SK-N-SH treated with all-trans-retinoic acid at 6 μM for 48 hours (cell line): ENCODE results near the gene PITRM1.
"Not testable (repeated sequence)": the region's sequence is repeated elsewhere in the genome, so short reads cannot be mapped to it uniquely, and the experiment has no call there.

Experiments used
- ATAC-seq: fragments of 200-7000 bp; cut with Tn5 transposase; 3 replicates; pipeline ENCODE4 v1.9.1; 2020; ENCODE audit warnings: mild to moderate bottlenecking, moderate library complexity
- ARNTL ChIP-seq: fragments of 450-650 bp; formaldehyde crosslinking; IDR thresholded peaks from 2 replicates; pipeline ENCODE4 v1.5.0; 2020; ENCODE audit warnings: low read depth, mild to moderate bottlenecking, moderate library complexity, borderline replicate concordance
- CSDC2 ChIP-seq: fragments of 250-450 bp; sonication (Bioruptor Pico); IDR thresholded peaks from 2 replicates; pipeline ENCODE4 v1.5.0; 2020; ENCODE audit warnings: mild to moderate bottlenecking, moderate library complexity
- ESRRG ChIP-seq: fragments of 250-450 bp; sonication (Bioruptor Pico); IDR thresholded peaks from 2 replicates; pipeline ENCODE4 v1.6.1; 2021; ENCODE audit warnings: mild to moderate bottlenecking
- GLIS3 ChIP-seq: fragments of 250-450 bp; sonication (Bioruptor Pico); IDR thresholded peaks from 2 replicates; pipeline ENCODE4 v1.5.0; 2020; ENCODE audit warnings: mild to moderate bottlenecking, moderate library complexity
- ISL1 ChIP-seq: fragments of 250-450 bp; sonication (Bioruptor Pico); IDR thresholded peaks from 2 replicates; pipeline ENCODE4 v2.1.2; 2022; ENCODE audit warnings: mild to moderate bottlenecking, moderate library complexity
- RARB ChIP-seq: fragments of 250-450 bp; sonication (Bioruptor Pico); IDR thresholded peaks from 2 replicates; pipeline ENCODE4 v1.8.0; 2021; ENCODE audit warnings: mild to moderate bottlenecking, moderate library complexity
- SNAI2 ChIP-seq: fragments of 250-450 bp; sonication (Bioruptor Pico); IDR thresholded peaks from 2 replicates; pipeline ENCODE4 v1.5.0; 2020; ENCODE audit warnings: mild to moderate bottlenecking, moderate library complexity
- TCF4 ChIP-seq: fragments of 250-450 bp; sonication (Bioruptor Pico); IDR thresholded peaks from 2 replicates; pipeline ENCODE4 v1.8.0; 2021; ENCODE audit warnings: mild to moderate bottlenecking, moderate library complexity, borderline replicate concordance
- TOX ChIP-seq: fragments of 250-450 bp; sonication (Bioruptor Pico); IDR thresholded peaks from 2 replicates; pipeline ENCODE4 v1.8.0; 2021; ENCODE audit warnings: mild to moderate bottlenecking, moderate library complexity, borderline replicate concordance
- ZC3H10 ChIP-seq: fragments of 250-450 bp; sonication (Bioruptor Pico); IDR thresholded peaks from 2 replicates; pipeline ENCODE4 v1.5.1; 2021; ENCODE audit warnings: mild to moderate bottlenecking, moderate library complexity
- ZFP3 ChIP-seq: fragments of 250-450 bp; sonication (Bioruptor Pico); IDR thresholded peaks from 2 replicates; pipeline ENCODE4 v1.5.0; 2020; ENCODE audit warnings: mild to moderate bottlenecking, moderate library complexity
- ZFP30 ChIP-seq: fragments of 450-650 bp; formaldehyde crosslinking; IDR thresholded peaks from 2 replicates; pipeline ENCODE4 v1.5.0; 2022; ENCODE audit warnings: mild to moderate bottlenecking, moderate library complexity
- ZNF70 ChIP-seq: fragments of 450-650 bp; formaldehyde crosslinking; IDR thresholded peaks from 2 replicates; pipeline ENCODE4 v1.5.0; 2020; ENCODE audit warnings: mild to moderate bottlenecking, moderate library complexity
- ZNF8 ChIP-seq: fragments of 450-650 bp; formaldehyde crosslinking; IDR thresholded peaks from 2 replicates; pipeline ENCODE4 v1.5.0; 2020; ENCODE audit warnings: mild to moderate bottlenecking, moderate library complexity
- TF ChIP-seq, protein P1 (sequence below): fragments of 250-450 bp; sonication (Bioruptor Pico); IDR thresholded peaks from 2 replicates; pipeline ENCODE4 v1.5.0; 2020; ENCODE audit warnings: mild to moderate bottlenecking, moderate library complexity
- TF ChIP-seq, protein P2 (sequence below): fragments of 250-450 bp; sonication (Bioruptor Pico); IDR thresholded peaks from 2 replicates; pipeline ENCODE4 v1.5.1; 2020; ENCODE audit warnings: low read depth, mild to moderate bottlenecking, moderate library complexity
- TF ChIP-seq, protein P3 (sequence below): fragments of 250-450 bp; sonication (Bioruptor Pico); IDR thresholded peaks from 2 replicates; pipeline ENCODE4 v1.8.0; 2020; ENCODE audit warnings: mild to moderate bottlenecking, moderate library complexity, borderline replicate concordance
- TF ChIP-seq, protein P4 (sequence below): fragments of 250-450 bp; sonication (Bioruptor Pico); IDR thresholded peaks from 2 replicates; pipeline ENCODE4 v1.8.0; 2021; ENCODE audit warnings: low read depth, mild to moderate bottlenecking, moderate library complexity, borderline replicate concordance

The PITRM1 gene

DNA sequence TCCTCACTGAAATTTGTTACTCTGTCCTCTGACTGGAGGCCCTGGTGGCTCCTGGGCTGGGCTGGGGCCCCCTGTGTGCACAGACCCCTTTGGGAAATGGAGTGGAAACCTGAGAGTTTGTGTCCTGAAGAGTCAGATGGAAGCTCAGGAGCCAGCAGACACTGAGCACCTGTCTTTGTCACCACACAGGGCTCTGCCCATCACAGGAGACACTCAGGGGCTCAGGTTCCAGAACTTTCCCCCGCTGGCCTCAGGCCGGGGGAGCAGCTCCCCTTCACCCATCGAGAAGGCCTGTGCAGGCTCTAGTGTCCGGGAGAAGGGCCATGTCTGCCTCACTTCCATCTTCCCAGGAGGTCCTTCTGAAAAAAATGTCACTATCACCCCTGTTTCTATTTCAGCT lies 22.3 kb upstream of the PITRM1 start (continued):
- TF ChIP-seq TCF4 (CRISPR knock-in tag) (no peak), ESRRG (CRISPR knock-in tag) (no peak), ZNF8 (CRISPR knock-in tag) (no peak)

DNA sequence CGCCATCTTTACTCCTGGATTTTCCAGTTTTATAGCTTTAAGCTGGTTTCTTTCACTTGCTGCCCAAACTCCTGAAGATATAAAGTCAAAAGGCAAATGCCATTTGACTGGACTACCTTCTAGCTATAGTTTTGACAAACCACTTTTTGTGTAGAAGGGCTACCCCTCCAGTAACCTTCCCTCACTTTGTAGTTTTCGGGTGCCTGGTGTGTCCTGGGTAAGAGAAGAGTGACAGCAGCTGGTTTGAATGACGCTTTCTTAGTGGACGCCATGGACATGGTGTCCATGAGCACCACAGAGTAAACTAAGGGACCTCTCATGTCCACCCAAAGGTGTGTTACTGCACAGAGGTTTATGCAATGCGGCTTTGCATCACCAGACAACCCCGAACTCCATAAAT lies 21.2 kb upstream of the PITRM1 start:
- ATAC-seq: no peak
- no peak for TF ChIP-seq ZNF70 (CRISPR knock-in tag)
- no peak for TF ChIP-seq ZC3H10 (CRISPR knock-in tag)
- no peak for TF ChIP-seq TOX (CRISPR knock-in tag)
- TF ChIP-seq, protein P1, sequence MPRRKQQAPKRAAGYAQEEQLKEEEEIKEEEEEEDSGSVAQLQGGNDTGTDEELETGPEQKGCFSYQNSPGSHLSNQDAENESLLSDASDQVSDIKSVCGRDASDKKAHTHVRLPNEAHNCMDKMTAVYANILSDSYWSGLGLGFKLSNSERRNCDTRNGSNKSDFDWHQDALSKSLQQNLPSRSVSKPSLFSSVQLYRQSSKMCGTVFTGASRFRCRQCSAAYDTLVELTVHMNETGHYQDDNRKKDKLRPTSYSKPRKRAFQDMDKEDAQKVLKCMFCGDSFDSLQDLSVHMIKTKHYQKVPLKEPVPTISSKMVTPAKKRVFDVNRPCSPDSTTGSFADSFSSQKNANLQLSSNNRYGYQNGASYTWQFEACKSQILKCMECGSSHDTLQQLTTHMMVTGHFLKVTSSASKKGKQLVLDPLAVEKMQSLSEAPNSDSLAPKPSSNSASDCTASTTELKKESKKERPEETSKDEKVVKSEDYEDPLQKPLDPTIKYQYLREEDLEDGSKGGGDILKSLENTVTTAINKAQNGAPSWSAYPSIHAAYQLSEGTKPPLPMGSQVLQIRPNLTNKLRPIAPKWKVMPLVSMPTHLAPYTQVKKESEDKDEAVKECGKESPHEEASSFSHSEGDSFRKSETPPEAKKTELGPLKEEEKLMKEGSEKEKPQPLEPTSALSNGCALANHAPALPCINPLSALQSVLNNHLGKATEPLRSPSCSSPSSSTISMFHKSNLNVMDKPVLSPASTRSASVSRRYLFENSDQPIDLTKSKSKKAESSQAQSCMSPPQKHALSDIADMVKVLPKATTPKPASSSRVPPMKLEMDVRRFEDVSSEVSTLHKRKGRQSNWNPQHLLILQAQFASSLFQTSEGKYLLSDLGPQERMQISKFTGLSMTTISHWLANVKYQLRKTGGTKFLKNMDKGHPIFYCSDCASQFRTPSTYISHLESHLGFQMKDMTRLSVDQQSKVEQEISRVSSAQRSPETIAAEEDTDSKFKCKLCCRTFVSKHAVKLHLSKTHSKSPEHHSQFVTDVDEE (CRISPR knock-in tag): no peak
- TF ChIP-seq, protein P2, sequence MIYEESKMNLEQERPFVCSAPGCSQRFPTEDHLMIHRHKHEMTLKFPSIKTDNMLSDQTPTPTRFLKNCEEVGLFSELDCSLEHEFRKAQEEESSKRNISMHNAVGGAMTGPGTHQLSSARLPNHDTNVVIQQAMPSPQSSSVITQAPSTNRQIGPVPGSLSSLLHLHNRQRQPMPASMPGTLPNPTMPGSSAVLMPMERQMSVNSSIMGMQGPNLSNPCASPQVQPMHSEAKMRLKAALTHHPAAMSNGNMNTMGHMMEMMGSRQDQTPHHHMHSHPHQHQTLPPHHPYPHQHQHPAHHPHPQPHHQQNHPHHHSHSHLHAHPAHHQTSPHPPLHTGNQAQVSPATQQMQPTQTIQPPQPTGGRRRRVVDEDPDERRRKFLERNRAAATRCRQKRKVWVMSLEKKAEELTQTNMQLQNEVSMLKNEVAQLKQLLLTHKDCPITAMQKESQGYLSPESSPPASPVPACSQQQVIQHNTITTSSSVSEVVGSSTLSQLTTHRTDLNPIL: no peak
- no peak for TF ChIP-seq GLIS3 (CRISPR knock-in tag)
- no peak for TF ChIP-seq CSDC2 (CRISPR knock-in tag)
- TF ChIP-seq ARNTL (CRISPR knock-in tag): no peak
- no peak for TF ChIP-seq ZFP3
- TF ChIP-seq RARB (CRISPR knock-in tag): no peak
- no peak for TF ChIP-seq ZFP30
- no peak for TF ChIP-seq ISL1
- TF ChIP-seq, protein P3, sequence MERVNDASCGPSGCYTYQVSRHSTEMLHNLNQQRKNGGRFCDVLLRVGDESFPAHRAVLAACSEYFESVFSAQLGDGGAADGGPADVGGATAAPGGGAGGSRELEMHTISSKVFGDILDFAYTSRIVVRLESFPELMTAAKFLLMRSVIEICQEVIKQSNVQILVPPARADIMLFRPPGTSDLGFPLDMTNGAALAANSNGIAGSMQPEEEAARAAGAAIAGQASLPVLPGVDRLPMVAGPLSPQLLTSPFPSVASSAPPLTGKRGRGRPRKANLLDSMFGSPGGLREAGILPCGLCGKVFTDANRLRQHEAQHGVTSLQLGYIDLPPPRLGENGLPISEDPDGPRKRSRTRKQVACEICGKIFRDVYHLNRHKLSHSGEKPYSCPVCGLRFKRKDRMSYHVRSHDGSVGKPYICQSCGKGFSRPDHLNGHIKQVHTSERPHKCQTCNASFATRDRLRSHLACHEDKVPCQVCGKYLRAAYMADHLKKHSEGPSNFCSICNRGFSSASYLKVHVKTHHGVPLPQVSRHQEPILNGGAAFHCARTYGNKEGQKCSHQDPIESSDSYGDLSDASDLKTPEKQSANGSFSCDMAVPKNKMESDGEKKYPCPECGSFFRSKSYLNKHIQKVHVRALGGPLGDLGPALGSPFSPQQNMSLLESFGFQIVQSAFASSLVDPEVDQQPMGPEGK (CRISPR knock-in tag): no peak

DNA sequence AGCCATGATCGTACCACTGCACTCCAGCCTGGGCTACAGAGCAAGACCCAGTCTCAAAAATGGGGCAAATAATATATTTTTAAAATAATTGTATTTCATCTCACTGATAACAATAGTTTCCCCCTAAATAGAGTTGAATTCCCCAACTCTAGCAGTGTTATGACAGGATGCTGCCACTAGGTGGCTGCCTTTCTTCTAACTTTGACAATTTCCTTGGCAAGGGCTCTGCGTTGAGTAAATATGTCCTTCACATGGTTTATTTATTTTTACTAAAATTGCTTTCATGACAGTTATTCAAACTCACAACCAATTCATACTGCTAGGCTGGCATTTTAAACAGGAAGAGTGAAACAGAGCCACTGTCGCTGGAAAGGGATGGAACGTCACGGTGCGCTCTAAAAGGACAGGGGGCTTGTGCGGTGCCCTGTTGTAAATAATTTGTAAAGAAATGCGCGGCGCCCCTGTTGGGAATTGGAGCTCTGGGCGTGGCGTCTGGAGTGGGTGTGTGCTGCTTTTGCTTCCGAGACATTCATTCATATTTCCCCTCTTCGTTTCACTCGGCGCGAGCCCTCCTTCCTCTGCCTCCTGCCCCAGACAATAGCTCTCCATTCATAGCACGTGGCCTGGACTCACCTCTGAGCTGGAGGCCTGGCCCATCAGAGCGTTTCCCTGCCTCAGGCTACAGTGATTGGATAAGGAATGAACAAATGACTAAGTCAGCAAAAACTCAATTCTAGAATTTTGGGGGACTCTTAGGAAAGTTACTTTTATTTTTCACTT lies 20.5 kb upstream of the PITRM1 start:
- TF ChIP-seq TCF4 (CRISPR knock-in tag) (no peak), SNAI2 (no peak), RARB (CRISPR knock-in tag) (no peak), ESRRG (CRISPR knock-in tag) (no peak)
- TF ChIP-seq, protein P4, sequence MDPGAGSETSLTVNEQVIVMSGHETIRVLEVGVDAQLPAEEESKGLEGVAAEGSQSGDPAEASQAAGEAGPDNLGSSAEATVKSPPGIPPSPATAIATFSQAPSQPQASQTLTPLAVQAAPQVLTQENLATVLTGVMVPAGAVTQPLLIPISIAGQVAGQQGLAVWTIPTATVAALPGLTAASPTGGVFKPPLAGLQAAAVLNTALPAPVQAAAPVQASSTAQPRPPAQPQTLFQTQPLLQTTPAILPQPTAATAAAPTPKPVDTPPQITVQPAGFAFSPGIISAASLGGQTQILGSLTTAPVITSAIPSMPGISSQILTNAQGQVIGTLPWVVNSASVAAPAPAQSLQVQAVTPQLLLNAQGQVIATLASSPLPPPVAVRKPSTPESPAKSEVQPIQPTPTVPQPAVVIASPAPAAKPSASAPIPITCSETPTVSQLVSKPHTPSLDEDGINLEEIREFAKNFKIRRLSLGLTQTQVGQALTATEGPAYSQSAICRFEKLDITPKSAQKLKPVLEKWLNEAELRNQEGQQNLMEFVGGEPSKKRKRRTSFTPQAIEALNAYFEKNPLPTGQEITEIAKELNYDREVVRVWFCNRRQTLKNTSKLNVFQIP: no peak
- peak; percentile 25; the same call in 2 of the 3 replicates for ATAC-seq

DNA sequence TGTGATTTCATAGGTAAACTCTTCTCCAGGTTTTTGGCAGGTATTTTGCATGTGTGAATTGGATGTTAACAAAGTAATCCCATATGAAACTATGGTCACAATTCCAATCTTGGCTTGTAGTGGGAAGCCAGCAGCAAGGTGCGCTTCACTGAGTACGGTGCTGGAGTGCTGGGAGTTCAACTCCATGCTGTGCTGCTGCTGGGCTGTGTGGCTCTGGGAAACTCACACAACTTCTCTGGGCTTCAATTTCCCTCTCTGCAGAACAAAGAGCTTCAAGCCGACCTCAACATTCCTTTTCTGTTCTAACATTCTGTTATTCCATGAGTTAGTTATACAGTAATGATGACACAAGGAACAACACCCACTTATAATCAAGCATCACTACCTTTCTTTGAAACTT lies 18.2 kb upstream of the PITRM1 start:
- no peak for ATAC-seq
- TF ChIP-seq ARNTL (CRISPR knock-in tag) (no peak), ESRRG (CRISPR knock-in tag) (no peak), SNAI2 (no peak), CSDC2 (CRISPR knock-in tag) (no peak), TCF4 (CRISPR knock-in tag) (no peak)
- TF ChIP-seq, protein P4: no peak
- TF ChIP-seq, all 23 proteins: peak for 0

DNA sequence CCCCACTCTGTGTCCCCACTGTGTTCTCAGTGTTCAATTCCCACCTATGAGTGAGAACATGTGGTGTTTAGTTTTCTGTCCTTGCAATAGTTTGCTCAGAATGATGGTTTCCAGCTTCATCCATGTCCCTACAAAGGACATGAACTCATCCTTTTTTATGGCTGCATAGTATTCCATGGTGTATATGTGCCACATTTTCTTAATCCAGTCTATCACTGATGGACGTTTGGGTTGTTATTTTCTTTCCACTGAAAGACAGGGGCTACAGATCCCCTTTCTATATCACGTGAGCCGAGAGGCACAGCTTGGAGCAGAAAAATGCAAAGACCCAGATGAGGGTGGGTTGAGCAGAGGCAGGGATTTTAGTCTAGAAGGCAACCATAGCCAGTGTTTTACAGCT lies 14.6 kb upstream of the PITRM1 start:
- not testable (repeated sequence) for ATAC-seq
